ENCODE measurements around the gene TGDS.

- TF ChIP-seq POLR2AphosphoS5 (IDR thresholded peaks at IDR 0.05; ENCODE audit: low read depth) (no peak), CTCF (IDR thresholded peaks at IDR 0.05; ENCODE audit: insufficient read depth, low read length) (no peak), REST (IDR thresholded peaks at IDR 0.05; ENCODE audit: insufficient replicate concordance, low read depth) (no peak)
Observed at GRCh38 chr13:94598281-94598680, 2.3 kb upstream of the TGDS start.
